Kidney epithelial cell (primary cell): ENCODE data around the gene MAP3K1. TPM values are rescaled to one million over a fixed set of nuclear protein-coding genes. Genes with fewer than 3 reads are reported as not detected.

Experiments used
- DNase-seq: peaks from one replicate; pipeline ENCODE4 v3.0.0-alpha.2; 2010; ENCODE audit warnings: low read depth
- H3K27me3 ChIP-seq: 2 replicates; pipeline ENCODE4 v1.6.0; 2011; ENCODE audit warnings: low read length; ENCODE audit not compliant: control insufficient read depth, insufficient read depth
- H3K36me3 ChIP-seq: 2 replicates; pipeline ENCODE4 v1.5.1; 2011; ENCODE audit warnings: low read length; ENCODE audit not compliant: control insufficient read depth, insufficient read depth
- H3K4me3 ChIP-seq: 2 replicates; pipeline ENCODE4 v1.5.1; 2011; ENCODE audit warnings: low read depth, mild to moderate bottlenecking, control low read depth, low read length
- total RNA-seq: library from RNA; depleted of rRNA; stranded (reverse); fragments of >200 nt; gene quantifications from 2 replicates; pipeline ENCODE4 v1.2.3, GENCODE V29; 2015
- TF ChIP-seq, protein P1 (sequence below): IDR thresholded peaks from 2 replicates; pipeline ENCODE4 v1.5.1; 2011; ENCODE audit warnings: mild to moderate bottlenecking, moderate library complexity, low read length, control low read depth, inconsistent platforms; ENCODE audit not compliant: insufficient read depth, poor library complexity, severe bottlenecking

MAP3K1 gene
- total RNA-seq, 1 donor from 2014 or later: 21.3 TPM

DNA sequence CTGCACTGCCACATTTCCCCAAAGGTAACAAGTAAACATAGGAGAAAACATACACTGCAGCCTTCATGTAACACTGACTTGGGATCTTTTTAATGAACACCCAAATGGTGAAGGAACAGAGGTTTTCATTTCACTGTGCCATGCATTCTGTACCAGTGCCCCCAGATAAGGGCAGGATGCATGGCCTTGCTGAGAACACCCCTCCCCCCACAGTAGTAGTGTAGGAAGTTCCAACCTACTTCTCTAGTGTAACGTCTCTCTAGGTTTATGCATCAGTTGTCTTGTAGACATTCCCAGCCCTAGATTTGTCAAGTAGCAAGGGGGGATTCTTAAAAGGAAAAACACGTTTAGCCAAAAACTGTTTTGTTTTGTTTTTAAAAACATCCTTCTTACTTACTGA lies 29.9 kb downstream of the MAP3K1 start:
- no peaks in the 10 kb centered on the region for H3K27me3 ChIP-seq
- no peak for DNase-seq

DNA sequence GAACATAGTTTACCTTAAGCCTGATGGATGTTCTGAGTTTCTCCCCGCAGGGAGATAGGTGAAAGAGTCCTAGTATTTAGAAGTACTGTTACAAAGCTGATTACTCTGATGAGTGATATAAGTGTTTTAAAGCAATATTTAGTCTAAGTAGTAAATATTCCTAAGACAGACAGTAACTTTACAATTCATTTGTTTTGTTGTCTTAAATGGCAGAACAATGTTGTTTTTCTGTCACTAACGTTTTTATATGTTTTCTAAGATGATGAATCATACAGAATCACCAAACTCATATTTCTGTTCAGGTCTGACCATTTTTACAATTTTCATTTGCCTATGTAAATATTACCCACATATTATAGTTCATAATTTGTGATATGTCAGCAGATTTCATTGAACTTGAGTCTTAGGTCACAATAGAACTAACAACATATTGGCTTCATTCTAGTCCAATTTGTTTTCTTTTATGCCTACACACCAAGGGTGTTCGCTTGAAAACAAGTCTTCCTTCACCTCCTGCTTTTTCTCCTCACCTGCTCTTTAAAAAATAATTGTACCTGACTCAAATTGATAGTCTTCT lies 30.6 kb downstream of the MAP3K1 start:
- DNase-seq: no peak
- Histone ChIP-seq H3K27me3 (no peaks in the 10 kb centered on the region), H3K4me3 (no peak overlapping the region), H3K36me3 (peaks cover 2% of the 10 kb centered on the region)
- TF ChIP-seq, protein P1, sequence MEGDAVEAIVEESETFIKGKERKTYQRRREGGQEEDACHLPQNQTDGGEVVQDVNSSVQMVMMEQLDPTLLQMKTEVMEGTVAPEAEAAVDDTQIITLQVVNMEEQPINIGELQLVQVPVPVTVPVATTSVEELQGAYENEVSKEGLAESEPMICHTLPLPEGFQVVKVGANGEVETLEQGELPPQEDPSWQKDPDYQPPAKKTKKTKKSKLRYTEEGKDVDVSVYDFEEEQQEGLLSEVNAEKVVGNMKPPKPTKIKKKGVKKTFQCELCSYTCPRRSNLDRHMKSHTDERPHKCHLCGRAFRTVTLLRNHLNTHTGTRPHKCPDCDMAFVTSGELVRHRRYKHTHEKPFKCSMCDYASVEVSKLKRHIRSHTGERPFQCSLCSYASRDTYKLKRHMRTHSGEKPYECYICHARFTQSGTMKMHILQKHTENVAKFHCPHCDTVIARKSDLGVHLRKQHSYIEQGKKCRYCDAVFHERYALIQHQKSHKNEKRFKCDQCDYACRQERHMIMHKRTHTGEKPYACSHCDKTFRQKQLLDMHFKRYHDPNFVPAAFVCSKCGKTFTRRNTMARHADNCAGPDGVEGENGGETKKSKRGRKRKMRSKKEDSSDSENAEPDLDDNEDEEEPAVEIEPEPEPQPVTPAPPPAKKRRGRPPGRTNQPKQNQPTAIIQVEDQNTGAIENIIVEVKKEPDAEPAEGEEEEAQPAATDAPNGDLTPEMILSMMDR: no peak

More for the DNA sequence above, 29.9 kb downstream of the MAP3K1 start:
- peaks cover 2% of the 10 kb centered on the region for H3K36me3 ChIP-seq
- TF ChIP-seq, protein P1: no peak
- H3K4me3 ChIP-seq: no peak overlapping the region

DNA sequence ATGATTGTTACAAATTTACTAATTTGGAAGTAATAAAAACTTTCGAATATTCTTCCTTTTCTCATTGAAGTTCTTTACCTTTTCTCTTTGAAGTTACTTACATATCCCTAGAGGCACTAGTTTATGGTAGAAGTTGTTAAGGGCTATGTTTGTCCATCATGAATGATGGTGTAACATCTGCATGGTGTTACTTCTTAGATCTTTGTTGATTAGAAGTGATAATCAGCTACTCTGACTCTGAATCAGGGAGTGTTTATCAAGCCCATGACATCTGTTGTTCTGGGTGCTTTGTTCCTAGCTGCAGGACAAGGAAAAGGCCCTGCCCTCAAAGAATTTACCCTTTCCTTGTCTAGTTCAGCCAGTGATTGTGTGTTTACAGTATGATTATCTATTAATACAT lies 32.9 kb downstream of the MAP3K1 start:
- TF ChIP-seq, protein P1: no peak
- no peak for DNase-seq
- no peaks in the 10 kb centered on the region for H3K36me3 ChIP-seq
- H3K4me3 ChIP-seq: no peak overlapping the region
- no peaks in the 10 kb centered on the region for H3K27me3 ChIP-seq

DNA sequence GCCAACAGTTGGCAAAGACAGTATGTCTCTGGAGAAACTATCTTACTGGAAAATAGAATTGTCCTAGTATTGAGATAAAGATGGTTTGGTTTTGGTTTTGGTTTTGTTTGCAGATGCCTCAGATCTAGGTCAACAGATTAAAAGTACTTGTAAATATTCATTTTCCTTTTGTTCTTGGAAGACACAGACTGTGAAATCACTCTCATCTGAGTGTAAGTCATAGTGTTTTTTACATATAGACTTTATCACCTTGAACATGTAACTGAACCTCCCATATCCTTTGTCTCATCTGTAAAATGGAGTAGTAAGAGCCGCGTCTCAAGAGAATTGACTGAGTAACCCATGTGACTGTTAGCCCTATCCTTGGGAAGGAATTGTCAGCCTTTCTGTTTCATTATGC lies 34.3 kb downstream of the MAP3K1 start:
- no peak for DNase-seq
- Histone ChIP-seq H3K27me3 (no peaks in the 10 kb centered on the region), H3K4me3 (no peak overlapping the region), H3K36me3 (no peaks in the 10 kb centered on the region)
- TF ChIP-seq, protein P1: no peak

DNA sequence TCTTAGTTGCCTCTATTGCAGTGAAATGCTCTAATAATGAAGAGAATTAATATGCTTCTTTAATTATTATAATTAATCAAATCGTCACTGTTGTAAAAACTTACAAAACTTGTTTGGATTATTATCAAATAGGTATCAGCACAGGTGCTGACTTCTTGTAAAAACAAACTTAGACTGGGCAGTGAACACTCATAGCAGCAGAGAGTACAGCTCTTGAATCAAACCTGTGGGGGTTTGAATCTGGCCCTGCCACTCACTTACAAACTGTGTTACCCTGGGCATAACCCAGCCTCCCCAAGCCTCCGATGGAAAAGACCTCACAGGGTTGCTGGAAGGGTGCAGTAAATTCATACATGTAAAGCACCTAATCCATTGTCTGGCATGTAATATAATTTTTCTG lies 35.1 kb downstream of the MAP3K1 start:
- TF ChIP-seq, protein P1: no peak
- Histone ChIP-seq H3K36me3 (no peaks in the 10 kb centered on the region), H3K4me3 (no peak overlapping the region), H3K27me3 (no peaks in the 10 kb centered on the region)
- DNase-seq: no peak
